CD8-positive, alpha-beta memory T cell (primary cell): ENCODE measurements around the gene PPAN. TPM values are rescaled to one million over a fixed set of nuclear protein-coding genes. Genes with fewer than 3 reads are reported as not detected.

ENCODE experiments used
- CTCF ChIA-PET: fragments of 350-600 bp; sonication (Branson Sonifier 250); formaldehyde crosslinking; loops from one replicate; lab custom pipeline; 2021; ENCODE audit warnings: antibody characterized with exemption; lab: Charles Lee
- POLR2A ChIA-PET: fragments of 350-600 bp; sonication (Branson Sonifier 250); formaldehyde crosslinking; loops from one replicate; lab custom pipeline; 2021; ENCODE audit warnings: antibody characterized with exemption; lab: Charles Lee
- DNase-seq, 5 donors: peaks; one replicate each; pipeline versions ENCODE4 v3.0.0 to v3.0.0-alpha.2; 2020 to 2022; ENCODE audit warnings: mixed read lengths in 1 of 5
- H3K27ac ChIP-seq: one replicate; pipeline ENCODE4 v1.7.0; 2013; ENCODE audit warnings: low read depth, mild to moderate bottlenecking, low read length, moderate library complexity
- H3K27me3 ChIP-seq: 2 replicates; pipeline ENCODE4 v1.7.0; 2013; ENCODE audit warnings: low read length, mild to moderate bottlenecking; ENCODE audit not compliant: insufficient read depth, poor library complexity, severe bottlenecking
- H3K36me3 ChIP-seq: 2 replicates; pipeline ENCODE4 v1.7.0; 2013; ENCODE audit warnings: mild to moderate bottlenecking, low read length, moderate library complexity; ENCODE audit not compliant: insufficient read depth
- H3K4me1 ChIP-seq: 2 replicates; pipeline ENCODE4 v1.7.0; 2013; ENCODE audit warnings: mild to moderate bottlenecking, low read length, moderate library complexity; ENCODE audit not compliant: insufficient read depth
- H3K4me3 ChIP-seq: 2 replicates; pipeline ENCODE4 v1.7.0; 2013; ENCODE audit warnings: mild to moderate bottlenecking, low read length
- H3K9me3 ChIP-seq: 2 replicates; pipeline ENCODE4 v1.7.0; 2013; ENCODE audit warnings: mild to moderate bottlenecking, low read length
- H3K27ac Mint-ChIP-seq, 8 donors: one replicate each; pipeline ENCODE4 v1.8.0; 2020 to 2021; ENCODE audit warnings: mixed read lengths in 8 of 8, mild to moderate bottlenecking in 6 of 8, inconsistent platforms in 3 of 8, moderate library complexity in 3 of 8
- H3K27me3 Mint-ChIP-seq, 2 donors: one replicate each; pipeline ENCODE4 v1.8.0; 2020 to 2021; ENCODE audit warnings: mixed read lengths in 2 of 2, mild to moderate bottlenecking in 1 of 2, moderate library complexity in 1 of 2
- H3K36me3 Mint-ChIP-seq, 3 donors: one replicate each; pipeline ENCODE4 v1.8.0; 2020 to 2021; ENCODE audit warnings: mixed read lengths in 3 of 3, inconsistent platforms in 1 of 3, mild to moderate bottlenecking in 1 of 3
- H3K4me1 Mint-ChIP-seq, 3 donors: one replicate each; pipeline ENCODE4 v1.8.0; 2020 to 2021; ENCODE audit warnings: mixed read lengths in 3 of 3, inconsistent platforms in 1 of 3, mild to moderate bottlenecking in 1 of 3
- H3K4me3 Mint-ChIP-seq, 7 donors: one replicate each; pipeline ENCODE4 v1.8.0; 2020 to 2021; ENCODE audit warnings: mixed read lengths in 7 of 7, mild to moderate bottlenecking in 6 of 7, moderate library complexity in 4 of 7, inconsistent platforms in 2 of 7
- H3K9me3 Mint-ChIP-seq, 5 donors: one replicate each; pipeline ENCODE4 v1.8.0; 2020 to 2022; ENCODE audit warnings: mixed read lengths in 5 of 5, mild to moderate bottlenecking in 3 of 5, moderate library complexity in 2 of 5, inconsistent platforms in 1 of 5
- polyA plus RNA-seq: library from polyadenylated mRNA; unstranded; fragments of 300-500 nt; fragmentation: Illumina TruSeq; gene quantifications from one replicate; pipeline ENCODE4 v1.2.3, GENCODE V29; 2021
- total RNA-seq, 2 experiments: library from RNA; stranded (reverse); gene quantifications; one replicate each; pipeline ENCODE4 v1.2.3, GENCODE V29; 2021

The PPAN gene
- total and polyA plus RNA-seq, 3 experiments from 2014 or later = 47.4 to 284 (median 273) TPM

GRCh38 chr19:10136936-10137335 is 30.8 kb downstream of the PPAN start:
- H3K9me3 ChIP-seq = no peaks in the 10 kb centered on the region
- DNase-seq = no peak
- no peak overlapping the region for H3K4me3 Mint-ChIP-seq
- H3K9me3 Mint-ChIP-seq = no peaks in the 10 kb centered on the region
- H3K27me3 Mint-ChIP-seq = no peaks in the 10 kb centered on the region
- H3K27ac ChIP-seq = no peak overlapping the region
- H3K4me1 ChIP-seq = peaks cover 25% of the 10 kb centered on the region
- CTCF ChIA-PET = no interaction called here
- H3K4me1 Mint-ChIP-seq = peaks cover 8 to 25% (median 10%) of the 10 kb centered on the region in 3 donors
- H3K27me3 ChIP-seq = no peaks in the 10 kb centered on the region
- peak overlapping the region in 5 of 8 donors; percentile 47 to 94 (median 66) for H3K27ac Mint-ChIP-seq
- peaks cover 5 to 89% (median 13%) of the 10 kb centered on the region in 3 donors for H3K36me3 Mint-ChIP-seq
- no peak overlapping the region for H3K4me3 ChIP-seq
- POLR2A ChIA-PET = no interaction called here
- peaks cover 68% of the 10 kb centered on the region for H3K36me3 ChIP-seq

GRCh38 chr19:10137751-10138682 is 31.9 kb downstream of the PPAN start:
- H3K27ac ChIP-seq = no peak overlapping the region
- H3K4me3 Mint-ChIP-seq = peak overlapping the region in 1 of 7 donors; percentile 23
- no peaks in the 10 kb centered on the region for H3K9me3 ChIP-seq
- peaks cover 18 to 36% (median 18%) of the 10 kb centered on the region in 3 donors for H3K4me1 Mint-ChIP-seq
- CTCF ChIA-PET = interaction anchor here (1.2 to 1.3 kb wide), 2 partner anchors 8 to 38 kb away, joined by 3 read pairs; no protein-coding TSS in a partner anchor
- DNase-seq = no peak
- H3K27me3 ChIP-seq = no peaks in the 10 kb centered on the region
- H3K36me3 ChIP-seq = peaks cover 66% of the 10 kb centered on the region
- no peak overlapping the region for H3K4me3 ChIP-seq
- H3K27me3 Mint-ChIP-seq = no peaks in the 10 kb centered on the region
- H3K4me1 ChIP-seq = peaks cover 36% of the 10 kb centered on the region
- peak overlapping the region in 1 of 8 donors; percentile 90 for H3K27ac Mint-ChIP-seq
- H3K36me3 Mint-ChIP-seq = peaks cover 2 to 88% (median 14%) of the 10 kb centered on the region in 3 donors
- H3K9me3 Mint-ChIP-seq = no peaks in the 10 kb centered on the region
- POLR2A ChIA-PET = no interaction called here

GRCh38 chr19:10138879-10139795 is 33.0 kb downstream of the PPAN start:
- POLR2A ChIA-PET = interaction anchor here (1.4 kb wide), 1 partner anchor 24 kb away, joined by 3 read pairs; no protein-coding TSS in a partner anchor
- Mint-ChIP-seq H3K4me1 (peaks cover 26 to 47% (median 28%) of the 10 kb centered on the region in 3 donors), H3K36me3 (peaks cover 0 to 83% (median 9%) of the 10 kb centered on the region in 3 donors), H3K27ac (peak overlapping the region in 2 of 8 donors; percentile 42 to 64), H3K27me3 (no peaks in the 10 kb centered on the region), H3K4me3 (no peak overlapping the region), H3K9me3 (no peaks in the 10 kb centered on the region)
- H3K36me3 ChIP-seq = peaks cover 59% of the 10 kb centered on the region
- CTCF ChIA-PET = interaction anchor here (1.2 to 1.3 kb wide), 3 partner anchors 9 to 111 kb away, joined by 3 read pairs; no protein-coding TSS in a partner anchor
- H3K9me3 ChIP-seq = no peaks in the 10 kb centered on the region
- H3K4me3 ChIP-seq = no peak overlapping the region
- no peaks in the 10 kb centered on the region for H3K27me3 ChIP-seq
- DNase-seq = no peak
- peaks cover 47% of the 10 kb centered on the region for H3K4me1 ChIP-seq
- H3K27ac ChIP-seq = no peak overlapping the region

- Histone ChIP-seq H3K4me3 (no peak overlapping the region), H3K9me3 (no peaks in the 10 kb centered on the region), H3K4me1 (peaks cover 55% of the 10 kb centered on the region), H3K27me3 (no peaks in the 10 kb centered on the region), H3K27ac (no peak overlapping the region), H3K36me3 (peaks cover 62% of the 10 kb centered on the region)
- Mint-ChIP-seq H3K4me1 (peaks cover 30 to 55% (median 34%) of the 10 kb centered on the region in 3 donors), H3K9me3 (no peaks in the 10 kb centered on the region), H3K27me3 (no peaks in the 10 kb centered on the region), H3K4me3 (no peak overlapping the region), H3K27ac (peak overlapping the region in 1 of 8 donors; percentile 91), H3K36me3 (peaks cover 0 to 82% (median 9%) of the 10 kb centered on the region in 3 donors)
- POLR2A ChIA-PET = interaction anchor here (1.4 kb wide), 1 partner anchor 25 kb away, joined by 3 read pairs; no protein-coding TSS in a partner anchor
- CTCF ChIA-PET = interaction anchor here (1.2 kb wide), 1 partner anchor 110 kb away, joined by 3 read pairs; no protein-coding TSS in a partner anchor
- DNase-seq = no peak
Measured at GRCh38 chr19:10139952-10140351, 33.8 kb downstream of the PPAN start.

- Mint-ChIP-seq H3K36me3 (peaks cover 5 to 83% (median 12%) of the 10 kb centered on the region in 3 donors), H3K9me3 (no peaks in the 10 kb centered on the region), H3K27me3 (no peaks in the 10 kb centered on the region), H3K4me3 (peak overlapping the region in 4 of 7 donors; percentile 24 to 66 (median 36)), H3K4me1 (peaks cover 31 to 62% (median 46%) of the 10 kb centered on the region in 3 donors), H3K27ac (peak overlapping the region; percentile 26 to 100 (median 96))
- CTCF ChIA-PET = interaction anchor here (1.2 to 5.0 kb wide), 6 partner anchors 9 to 108 kb away, joined by 3 to 27 read pairs (median 11); no protein-coding TSS in a partner anchor
- POLR2A ChIA-PET = interaction anchor here (0.5 to 2.4 kb wide), 4 partner anchors 22 to 1899 kb away, joined by 3 to 16 read pairs (median 8); partner anchors contain the start of gene EIF3G
- no peak overlapping the region for H3K4me3 ChIP-seq
- peaks cover 70% of the 10 kb centered on the region for H3K36me3 ChIP-seq
- H3K27me3 ChIP-seq = no peaks in the 10 kb centered on the region
- H3K27ac ChIP-seq = no peak overlapping the region
- H3K4me1 ChIP-seq = peaks cover 61% of the 10 kb centered on the region
- no peak for DNase-seq
- no peaks in the 10 kb centered on the region for H3K9me3 ChIP-seq
Measured at GRCh38 chr19:10141479-10141878, 35.3 kb downstream of the PPAN start.

- Histone ChIP-seq H3K4me1 (peaks cover 61% of the 10 kb centered on the region), H3K27me3 (no peaks in the 10 kb centered on the region), H3K4me3 (peak overlapping the region; percentile 49), H3K27ac (peak overlapping the region; percentile 71), H3K36me3 (peaks cover 67% of the 10 kb centered on the region), H3K9me3 (no peaks in the 10 kb centered on the region)
- DNase-seq = no peak
- Mint-ChIP-seq H3K4me1 (peaks cover 31 to 62% (median 48%) of the 10 kb centered on the region in 3 donors), H3K27me3 (no peaks in the 10 kb centered on the region), H3K9me3 (no peaks in the 10 kb centered on the region), H3K36me3 (peaks cover 7 to 83% (median 13%) of the 10 kb centered on the region in 3 donors), H3K4me3 (peak overlapping the region in 5 of 7 donors; percentile 44 to 86 (median 80)), H3K27ac (peak overlapping the region; percentile 95 to 100 (median 98))
- CTCF ChIA-PET = interaction anchor here (1.2 to 5.0 kb wide), 9 partner anchors 10 to 108 kb away, joined by 3 to 27 read pairs (median 5); no protein-coding TSS in a partner anchor
- POLR2A ChIA-PET = interaction anchor here (0.5 to 2.4 kb wide), 7 partner anchors 10 to 1899 kb away, joined by 3 to 16 read pairs (median 7); partner anchors contain the start of gene EIF3G
Measured at GRCh38 chr19:10141973-10142372, 35.8 kb downstream of the PPAN start.
